DOHH2 (cell line): ENCODE measurements around the gene METTL26.
A peak's percentile ranks its signal among the peaks of the same experiment; 100 is the strongest.

ENCODE experiments used
- H3F3A ChIP-seq: fragments of 200-600 bp; sonication (generic), shearing (Covaris generic); 2 replicates; pipeline ENCODE4 v1.6.0; 2016; ENCODE audit warnings: antibody characterized with exemption, mild to moderate bottlenecking; ENCODE audit not compliant: control insufficient read depth, insufficient read depth
- H3K27ac ChIP-seq: fragments of 200-600 bp; sonication (generic); 2 replicates; pipeline ENCODE4 v1.5.1; 2014; ENCODE audit warnings: low read depth, mild to moderate bottlenecking, low read length, moderate library complexity
- H3K27me3 ChIP-seq: fragments of 200-600 bp; sonication (generic); 2 replicates; pipeline ENCODE4 v1.6.1; 2014; ENCODE audit warnings: mild to moderate bottlenecking, low read length, mixed read lengths; ENCODE audit not compliant: control insufficient read depth
- H3K36me3 ChIP-seq: fragments of 200-600 bp; sonication (generic); 2 replicates; pipeline ENCODE4 v1.6.1; 2014; ENCODE audit warnings: mild to moderate bottlenecking, low read length, moderate library complexity, mixed read lengths; ENCODE audit not compliant: control insufficient read depth
- H3K4me1 ChIP-seq: fragments of 200-600 bp; sonication (generic); 2 replicates; pipeline ENCODE4 v1.6.1; 2014; ENCODE audit warnings: mild to moderate bottlenecking, low read length, mixed read lengths; ENCODE audit not compliant: control insufficient read depth
- H3K4me2 ChIP-seq: fragments of 200-600 bp; sonication (generic); 2 replicates; pipeline ENCODE4 v1.6.0; 2014; ENCODE audit warnings: mild to moderate bottlenecking, low read length, moderate library complexity
- H3K4me3 ChIP-seq: fragments of 200-600 bp; sonication (generic); 2 replicates; pipeline ENCODE4 v1.5.1; 2014; ENCODE audit warnings: mild to moderate bottlenecking, low read length, mixed read lengths
- H3K79me2 ChIP-seq: fragments of 200-600 bp; sonication (generic); 2 replicates; pipeline ENCODE4 v1.6.1; 2014; ENCODE audit warnings: mild to moderate bottlenecking, low read length, mixed read lengths; ENCODE audit not compliant: control insufficient read depth
- H3K9me2 ChIP-seq: fragments of 200-600 bp; sonication (generic); replicated peaks from 2 replicates; pipeline ENCODE4 v1.6.1; 2014; ENCODE audit warnings: mild to moderate bottlenecking, low read length, mixed read lengths; ENCODE audit not compliant: control insufficient read depth
- H3K9me3 ChIP-seq: fragments of 200-600 bp; sonication (generic); 2 replicates; pipeline ENCODE4 v1.6.1; 2014; ENCODE audit warnings: antibody characterized with exemption, low read length, mixed read lengths; ENCODE audit not compliant: control insufficient read depth, insufficient read depth
- H4K20me1 ChIP-seq: fragments of 200-600 bp; sonication (generic); 2 replicates; pipeline ENCODE4 v1.6.0; 2014; ENCODE audit warnings: low read depth, mild to moderate bottlenecking, antibody characterized with exemption, low read length, moderate library complexity; ENCODE audit not compliant: control insufficient read depth, insufficient read depth
- EZH2phosphoT487 ChIP-seq: fragments of 200-600 bp; sonication (generic); IDR thresholded peaks from 2 replicates; pipeline ENCODE4 v1.6.1; 2017; ENCODE audit warnings: borderline replicate concordance, mild to moderate bottlenecking, antibody characterized with exemption, low read length, moderate library complexity, mixed read lengths
- TF ChIP-seq, protein P1 (sequence below): fragments of 200-600 bp; sonication (generic); IDR thresholded peaks from one replicate; pipeline ENCODE4 v1.5.1; 2014; ENCODE audit warnings: antibody characterized with exemption, mild to moderate bottlenecking, low read depth, low read length; ENCODE audit not compliant: poor library complexity, severe bottlenecking

METTL26 gene

DNA sequence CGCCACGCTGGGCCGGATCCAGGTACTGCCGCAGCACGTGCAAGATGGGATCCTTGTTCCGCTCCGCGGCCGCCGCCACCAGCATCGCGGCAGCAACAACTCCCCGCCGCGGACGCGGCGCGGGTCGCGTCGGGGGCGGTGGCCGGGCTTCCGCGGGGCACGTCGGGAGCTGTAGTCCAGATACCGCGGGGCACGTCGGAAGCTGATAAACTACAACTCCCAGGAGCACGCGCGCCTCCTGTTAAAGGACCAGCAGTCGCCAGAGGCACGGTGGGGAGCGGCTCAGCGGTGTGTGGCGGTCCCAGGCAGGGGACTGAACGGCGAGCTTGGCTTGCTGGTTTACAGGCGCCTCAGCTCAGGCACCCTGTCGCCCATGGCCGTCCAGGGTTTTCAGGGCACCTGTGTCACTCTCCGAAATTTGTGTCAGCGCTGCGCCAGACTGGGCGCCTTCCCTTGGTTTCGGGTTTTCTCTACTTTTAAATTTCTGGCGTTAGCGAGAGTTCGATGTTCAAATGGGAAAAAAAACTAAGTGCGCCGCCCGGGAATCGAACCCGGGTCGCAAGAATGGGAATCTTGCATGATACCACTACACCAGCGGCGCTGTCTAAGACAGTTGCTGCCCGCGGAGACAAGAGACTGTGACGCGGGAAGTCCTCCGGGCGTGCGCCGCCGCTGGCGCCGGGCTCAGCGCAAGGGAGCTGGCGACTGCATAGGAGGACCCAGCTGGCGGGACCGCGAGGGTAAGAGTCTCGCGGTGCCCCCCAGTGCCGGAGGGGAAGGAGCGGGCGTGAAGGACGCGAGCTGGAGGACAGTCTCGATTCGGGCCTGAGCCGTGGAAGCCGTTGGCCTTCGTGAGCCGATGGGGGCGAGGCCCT lies at the start of gene METTL26:
Gene METTL26, minus strand, starts transcription at position 100 of the 875 bp plus-strand sequence. Its CDS starts 15 bp downstream, at position 85.
- Histone ChIP-seq H4K20me1 (no peaks in the 10 kb centered on the region), H3K9me3 (no peaks in the 10 kb centered on the region), H3K4me3 (peak within 1 kb of the TSS; percentile 82), H3K27ac (peak within 1 kb of the TSS; percentile 67), H3K36me3 (peaks cover 29% of the 10 kb centered on the region), H3K4me2 (peak within 1 kb of the TSS; percentile 95), H3K9me2 (no peaks in the 10 kb centered on the region), H3K79me2 (peaks cover 32% of the 10 kb centered on the region), H3K4me1 (peaks cover 48% of the 10 kb centered on the region), H3F3A (peaks cover 16% of the 10 kb centered on the region), H3K27me3 (no peaks in the 10 kb centered on the region)
- no peak for TF ChIP-seq EZH2phosphoT487
- TF ChIP-seq, protein P1, sequence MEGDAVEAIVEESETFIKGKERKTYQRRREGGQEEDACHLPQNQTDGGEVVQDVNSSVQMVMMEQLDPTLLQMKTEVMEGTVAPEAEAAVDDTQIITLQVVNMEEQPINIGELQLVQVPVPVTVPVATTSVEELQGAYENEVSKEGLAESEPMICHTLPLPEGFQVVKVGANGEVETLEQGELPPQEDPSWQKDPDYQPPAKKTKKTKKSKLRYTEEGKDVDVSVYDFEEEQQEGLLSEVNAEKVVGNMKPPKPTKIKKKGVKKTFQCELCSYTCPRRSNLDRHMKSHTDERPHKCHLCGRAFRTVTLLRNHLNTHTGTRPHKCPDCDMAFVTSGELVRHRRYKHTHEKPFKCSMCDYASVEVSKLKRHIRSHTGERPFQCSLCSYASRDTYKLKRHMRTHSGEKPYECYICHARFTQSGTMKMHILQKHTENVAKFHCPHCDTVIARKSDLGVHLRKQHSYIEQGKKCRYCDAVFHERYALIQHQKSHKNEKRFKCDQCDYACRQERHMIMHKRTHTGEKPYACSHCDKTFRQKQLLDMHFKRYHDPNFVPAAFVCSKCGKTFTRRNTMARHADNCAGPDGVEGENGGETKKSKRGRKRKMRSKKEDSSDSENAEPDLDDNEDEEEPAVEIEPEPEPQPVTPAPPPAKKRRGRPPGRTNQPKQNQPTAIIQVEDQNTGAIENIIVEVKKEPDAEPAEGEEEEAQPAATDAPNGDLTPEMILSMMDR = no peak

DNA sequence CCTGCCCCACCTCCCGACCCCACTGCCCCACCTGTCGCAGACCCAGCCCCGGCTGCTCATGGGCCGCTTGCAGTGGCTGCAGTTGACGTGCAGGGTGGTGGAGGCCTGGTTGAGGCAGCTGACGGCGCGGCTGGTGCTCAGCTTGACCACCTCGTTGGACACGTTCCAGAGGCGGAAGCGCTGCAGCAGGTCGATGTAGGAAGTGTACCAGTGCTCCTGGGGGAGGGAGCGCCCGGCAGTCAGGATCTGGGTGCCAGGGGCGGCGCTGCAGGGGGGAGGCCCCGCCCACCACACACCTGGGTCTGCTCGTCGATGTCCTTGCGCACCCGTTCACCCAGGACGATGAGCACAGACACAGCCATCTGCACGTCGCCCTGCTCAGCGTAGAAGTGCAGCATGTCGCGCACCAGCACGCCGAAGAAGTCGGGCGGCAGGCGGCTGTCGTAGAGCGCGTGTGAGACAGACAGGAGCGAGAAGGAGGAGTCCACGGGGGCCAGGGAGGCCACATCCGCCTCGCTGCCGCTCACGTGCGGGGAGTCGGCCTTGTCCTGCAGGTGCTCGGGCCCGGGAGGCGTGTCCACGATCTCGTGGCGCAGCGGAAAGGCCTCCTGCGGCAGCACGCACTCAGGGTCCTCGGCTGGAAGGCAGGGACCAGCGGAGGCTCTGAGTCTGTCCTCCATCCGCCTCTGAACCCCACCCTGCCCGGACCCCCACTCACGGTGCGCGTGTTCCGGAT lies 49.0 kb upstream of the METTL26 start:
- H3K36me3 ChIP-seq = peaks cover 59% of the 10 kb centered on the region
- H4K20me1 ChIP-seq = peaks cover 19% of the 10 kb centered on the region
- no peak overlapping the region for H3K4me3 ChIP-seq
- TF ChIP-seq EZH2phosphoT487 = no peak
- TF ChIP-seq, protein P1 = no peak
- peaks cover 57% of the 10 kb centered on the region for H3K79me2 ChIP-seq
- peak overlapping the region; percentile 14; the same call in 1 of the 2 replicates for H3K4me2 ChIP-seq
- no peaks in the 10 kb centered on the region for H3K9me2 ChIP-seq
- H3K9me3 ChIP-seq = no peaks in the 10 kb centered on the region
- no peaks in the 10 kb centered on the region for H3F3A ChIP-seq
- H3K27ac ChIP-seq = no peak overlapping the region
- peaks cover 48% of the 10 kb centered on the region for H3K4me1 ChIP-seq
- H3K27me3 ChIP-seq = no peaks in the 10 kb centered on the region

- Histone ChIP-seq H4K20me1 (peaks cover 19% of the 10 kb centered on the region), H3K4me1 (peaks cover 47% of the 10 kb centered on the region), H3K9me3 (no peaks in the 10 kb centered on the region), H3F3A (no peaks in the 10 kb centered on the region), H3K27me3 (no peaks in the 10 kb centered on the region), H3K27ac (0 out of 2 replicates have a peak within 1 kb of the TSS, but pooled peaks have one; percentile 18), H3K4me2 (peak within 1 kb of the TSS; percentile 97), H3K4me3 (peak within 1 kb of the TSS; percentile 93), H3K9me2 (no peaks in the 10 kb centered on the region), H3K36me3 (peaks cover 59% of the 10 kb centered on the region), H3K79me2 (peaks cover 48% of the 10 kb centered on the region)
- TF ChIP-seq, protein P1 = no peak
- no peak for TF ChIP-seq EZH2phosphoT487
Measured at GRCh38 chr16:684071-684794, 48.1 kb upstream of the METTL26 start, which contains the start of gene JMJD8. TSS of gene JMJD8 (minus strand) at chr16:684334. CDS start at chr16:684319, 15 bp downstream.
